NCI-H128 (cell line): Measurements from ENCODE around the gene KRTAP1-4.
"Not testable (repeated sequence)": the region's sequence is repeated elsewhere in the genome, so short reads cannot be mapped to it uniquely, and the experiment has no call there.

Experiments used
- DNase-seq: peaks from one replicate; lab custom pipeline; 2025; ENCODE audit not compliant: unreplicated experiment; lab: John Stamatoyannopoulos, UW

The KRTAP1-4 gene

GRCh38 chr17:41048441-41048840, 18.4 kb upstream of the KRTAP1-4 start:
- DNase-seq, result no peak

- DNase-seq, result not testable (repeated sequence)
These were observed 16.9 kb upstream of the KRTAP1-4 start, which contains the start of gene KRTAP2-1 for GRCh38 chr17:41046735-41047465. Gene KRTAP2-1, minus strand, starts transcription at chr17:41047316. Its CDS starts 49 bp downstream, at chr17:41047267.

DNA sequence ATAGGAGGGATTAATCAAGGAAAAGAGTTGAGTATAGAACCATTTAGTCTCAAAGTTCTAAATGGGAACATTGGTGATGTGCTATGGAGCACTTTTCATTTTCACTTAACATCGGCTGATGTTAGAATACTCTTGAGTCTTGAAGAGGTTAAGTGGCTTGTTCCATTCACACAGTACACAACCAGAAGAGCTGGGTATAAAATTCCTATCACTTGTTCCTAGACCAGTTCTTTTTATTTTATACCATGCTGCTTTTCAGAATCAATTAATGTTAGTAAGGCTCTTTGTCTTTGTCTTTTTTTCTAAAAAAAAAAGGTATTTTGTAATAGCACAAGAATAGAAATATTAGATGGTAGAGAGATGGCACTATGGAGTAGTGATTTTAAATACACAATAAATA, 13.0 kb upstream of the KRTAP1-4 start:
- DNase-seq, result no peak

DNA sequence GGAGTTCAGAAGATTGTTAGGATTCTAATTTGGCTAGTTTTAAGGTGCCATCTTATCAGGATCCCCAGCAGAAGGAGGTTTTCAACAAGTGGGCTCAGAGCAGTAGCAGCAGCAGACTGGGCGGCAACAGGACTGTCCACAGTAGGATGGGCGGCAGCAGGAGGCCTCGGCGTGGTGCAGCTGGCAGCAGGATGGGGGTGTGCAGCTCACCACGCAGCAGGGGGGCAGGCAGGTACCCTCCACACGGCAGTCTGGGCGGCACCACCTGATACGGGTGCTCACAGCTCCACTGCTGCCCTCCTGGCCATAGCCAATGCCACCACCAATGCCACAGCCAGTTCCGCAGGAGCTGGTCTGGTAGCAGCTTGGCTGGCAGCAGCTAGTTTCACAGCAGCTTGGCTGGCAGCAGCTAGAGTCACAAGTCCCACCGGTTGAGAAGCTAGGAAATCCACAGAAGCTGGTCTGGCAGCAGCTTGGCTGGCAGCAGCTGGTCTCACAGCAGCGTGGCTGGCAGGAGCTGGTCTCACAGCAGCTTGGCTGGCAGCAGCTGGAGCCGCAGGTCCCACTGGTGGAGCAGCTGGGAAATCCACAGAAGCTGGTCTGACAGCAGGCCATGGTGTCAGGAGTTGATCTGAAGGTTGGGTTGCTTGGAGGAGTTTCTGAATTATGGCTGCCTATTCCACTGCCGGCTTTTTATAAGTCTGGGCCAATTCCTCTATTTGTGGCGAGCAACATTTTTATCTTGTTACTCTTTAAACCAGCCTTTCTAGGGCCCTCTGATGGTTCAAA, 11.0 kb upstream of the KRTAP1-4 start, which contains the start of gene KRTAP1-1:
TSS of gene KRTAP1-1 (minus strand) at position 668 of the 789 bp plus-strand sequence. CDS start at position 615, 53 bp downstream.
- not testable (repeated sequence) for DNase-seq

GRCh38 chr17:41037853-41038350, 7.9 kb upstream of the KRTAP1-4 start:
- no peak for DNase-seq

- not testable (repeated sequence) for DNase-seq
These were observed 4.4 kb upstream of the KRTAP1-4 start, which contains the start of gene KRTAP1-3 for GRCh38 chr17:41034346-41034935. Gene KRTAP1-3, minus strand, starts transcription at chr17:41034874. Its CDS starts 53 bp downstream, at chr17:41034821.

DNA sequence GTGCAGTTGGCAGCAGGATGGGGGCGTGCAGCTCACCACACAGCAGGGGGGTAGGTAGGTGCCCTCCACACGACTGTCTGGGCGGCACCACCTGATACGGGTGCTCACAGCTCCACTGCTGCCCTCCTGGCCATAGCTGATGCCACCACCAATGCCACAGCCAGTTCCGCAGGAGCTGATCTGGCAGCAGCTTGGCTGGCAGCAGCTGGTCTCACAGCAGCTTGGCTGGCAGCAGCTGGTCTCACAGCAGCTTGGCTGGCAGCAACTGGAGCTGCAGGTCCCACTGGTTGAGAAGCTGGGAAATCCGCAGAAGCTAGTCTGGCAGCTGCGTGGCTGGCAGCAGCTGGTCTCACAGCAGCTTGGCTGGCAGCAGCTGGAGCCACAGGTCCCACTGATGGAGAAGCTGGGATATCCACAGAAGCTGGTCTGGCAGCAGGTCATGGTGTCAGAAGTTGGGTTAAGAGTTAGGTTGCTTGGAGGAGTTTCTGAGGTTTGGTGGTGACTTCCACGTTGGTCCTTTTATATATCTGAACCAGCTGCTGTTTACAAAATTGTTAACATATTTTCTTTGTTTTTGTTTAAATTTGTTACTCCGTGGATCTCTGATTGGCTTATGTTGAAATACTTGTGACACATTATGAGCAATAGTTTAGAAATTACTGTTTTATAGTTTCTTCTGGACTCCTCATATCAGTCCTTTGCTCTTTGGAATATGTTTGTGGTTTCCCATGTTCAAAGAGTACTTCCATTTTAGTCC, 3.1 kb downstream of the KRTAP1-4 start, which contains the start of gene KRTAP1-5:
TSS of gene KRTAP1-5 (minus strand) at position 494 of the 757 bp plus-strand sequence. CDS start at position 441, 53 bp downstream.
- no peak for DNase-seq

DNA sequence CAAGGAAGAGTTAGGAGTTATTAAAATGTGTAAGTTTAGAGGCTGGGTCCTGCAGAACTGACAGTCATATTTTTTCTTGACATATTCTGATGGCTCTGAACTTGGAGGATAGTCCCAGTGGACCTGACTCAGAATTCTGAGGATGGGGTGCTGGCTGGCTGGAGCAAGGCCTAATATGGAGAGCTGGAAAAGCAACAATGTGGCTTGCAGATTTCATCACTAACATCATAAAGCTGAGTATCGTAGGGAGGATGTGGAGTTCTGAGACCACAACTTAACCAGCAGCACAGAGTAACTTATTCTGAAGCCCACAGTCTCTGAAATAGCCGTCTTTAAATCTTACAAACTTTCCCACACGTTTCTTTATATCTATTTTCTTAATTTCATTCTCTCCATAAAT, 5.3 kb downstream of the KRTAP1-4 start:
- DNase-seq, result no peak

GRCh38 chr17:41020336-41020735, 9.7 kb downstream of the KRTAP1-4 start:
- DNase-seq, result no peak

DNA sequence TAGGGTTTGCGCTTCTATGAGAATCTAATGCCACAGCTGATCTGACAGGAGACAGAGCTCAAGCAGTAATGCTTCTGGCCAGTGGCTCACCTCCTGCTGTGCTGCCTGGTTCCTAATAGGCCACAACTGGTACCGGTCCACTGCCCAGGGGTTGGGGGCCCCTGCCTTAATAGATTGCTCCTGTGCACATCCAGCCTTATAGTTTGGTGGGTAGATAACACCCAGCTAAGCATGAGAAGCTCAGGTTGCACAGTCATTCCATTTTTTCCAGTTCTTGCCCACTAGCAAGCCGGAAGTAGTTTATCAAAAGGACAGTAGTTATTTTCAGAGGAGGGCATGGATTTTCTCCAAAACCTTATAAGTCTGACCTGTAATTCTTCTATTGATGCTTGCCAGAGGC, 10.6 kb downstream of the KRTAP1-4 start:
- DNase-seq, result no peak

DNA sequence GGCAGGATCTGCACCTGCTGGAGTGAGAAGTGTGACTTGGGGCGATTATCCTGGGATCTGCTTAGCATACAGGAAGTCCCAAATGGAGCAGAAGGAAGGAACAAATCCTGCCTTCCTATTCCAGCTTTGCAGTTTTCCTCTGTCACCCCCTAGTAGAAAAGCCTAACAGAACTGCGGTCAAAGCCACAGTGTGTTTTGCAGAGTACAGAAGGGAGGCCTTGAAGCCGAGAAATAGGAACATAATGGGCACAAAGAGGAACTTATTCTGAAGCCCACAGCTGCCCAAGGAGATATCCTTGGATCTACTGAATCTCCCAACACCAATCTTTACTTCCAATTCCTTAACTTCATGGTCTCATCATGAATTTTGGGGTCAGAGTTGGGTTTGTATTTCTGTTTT, 11.5 kb downstream of the KRTAP1-4 start:
- no peak for DNase-seq

GRCh38 chr17:41016578-41017215, 13.3 kb downstream of the KRTAP1-4 start:
- no peak for DNase-seq

GRCh38 chr17:41015454-41015853, 14.5 kb downstream of the KRTAP1-4 start:
- DNase-seq, result no peak

DNA sequence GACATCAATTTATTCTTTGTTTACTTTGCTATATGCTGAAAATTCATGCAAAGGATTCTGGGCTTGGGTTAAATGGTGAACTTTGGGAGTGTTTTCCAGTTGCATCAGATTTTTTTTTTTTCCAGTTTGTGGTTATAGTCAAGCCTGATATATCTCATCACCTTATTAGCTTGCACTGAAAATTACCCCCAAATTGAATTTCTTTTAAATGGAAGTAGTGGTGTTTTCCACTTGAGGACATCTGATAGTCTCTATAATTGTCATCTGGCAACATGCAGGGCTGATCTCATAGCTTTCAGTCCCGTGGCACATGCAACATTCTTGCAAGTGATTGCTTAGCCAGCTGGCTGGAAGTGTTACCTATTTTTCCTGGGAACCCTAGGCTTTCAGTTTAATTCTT, 16.4 kb downstream of the KRTAP1-4 start:
- no peak for DNase-seq

GRCh38 chr17:41013181-41013580, 16.8 kb downstream of the KRTAP1-4 start:
- no peak for DNase-seq

GRCh38 chr17:41012326-41013120, 17.5 kb downstream of the KRTAP1-4 start:
- no peak for DNase-seq

GRCh38 chr17:41010441-41010840, 19.6 kb downstream of the KRTAP1-4 start:
- no peak for DNase-seq

- DNase-seq, result no peak
These were observed 20.1 kb downstream of the KRTAP1-4 start for GRCh38 chr17:41009936-41010335.

DNA sequence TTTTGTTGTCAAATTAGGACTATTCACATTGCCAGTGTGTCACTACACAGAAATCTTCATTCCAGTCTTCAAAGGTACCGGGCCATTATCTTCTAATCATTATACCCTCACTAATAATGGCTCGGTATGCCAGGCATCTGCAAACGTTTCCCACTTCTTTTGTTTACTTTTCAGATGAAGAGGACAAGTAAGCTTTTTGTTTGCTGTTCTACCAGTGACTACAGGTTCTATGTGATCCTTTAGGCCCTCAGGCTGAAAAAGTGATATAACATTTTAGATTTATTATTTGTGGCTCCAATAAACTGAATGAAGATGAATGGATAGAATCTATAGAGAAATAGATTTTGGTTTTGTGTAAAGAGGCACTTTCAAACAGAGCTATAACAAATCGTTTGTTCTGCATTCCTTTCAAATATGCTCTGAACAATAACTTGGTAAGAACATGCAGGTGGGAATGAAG, 20.7 kb downstream of the KRTAP1-4 start:
- DNase-seq, result no peak
